Karpas-422 (cell line): ENCODE data around the gene RGS10. TPM values are rescaled to one million over a fixed set of nuclear protein-coding genes. Genes with fewer than 3 reads are reported as not detected.
"Not testable (repeated sequence)": the region's sequence is repeated elsewhere in the genome, so short reads cannot be mapped to it uniquely, and the experiment has no call there.

Source experiments
- DNase-seq: peaks from one replicate; pipeline ENCODE4 v3.0.0-alpha.2; 2015
- H2AFZ ChIP-seq: fragments of 200-600 bp; sonication (generic); 2 replicates; pipeline ENCODE4 v1.6.1; 2014; ENCODE audit warnings: antibody characterized with exemption, low read length, mixed read lengths
- H3K27ac ChIP-seq: fragments of 200-600 bp; sonication (generic); 2 replicates; pipeline ENCODE4 v1.5.1; 2014; ENCODE audit warnings: mild to moderate bottlenecking, low read length, moderate library complexity
- H3K27me3 ChIP-seq: fragments of 200-600 bp; sonication (generic); 2 replicates; pipeline ENCODE4 v1.6.1; 2014; ENCODE audit warnings: low read length, mixed read lengths
- H3K36me3 ChIP-seq: fragments of 200-600 bp; sonication (generic); 2 replicates; pipeline ENCODE4 v1.6.1; 2014; ENCODE audit warnings: low read length, mixed read lengths; ENCODE audit not compliant: insufficient read depth
- H3K4me1 ChIP-seq: fragments of 200-600 bp; sonication (generic); 2 replicates; pipeline ENCODE4 v1.6.1; 2014; ENCODE audit warnings: mild to moderate bottlenecking, low read length, mixed read lengths
- H3K4me2 ChIP-seq: fragments of 200-600 bp; sonication (generic); 2 replicates; pipeline ENCODE4 v1.6.1; 2014; ENCODE audit warnings: low read length, low read depth, mild to moderate bottlenecking; ENCODE audit not compliant: poor library complexity, severe bottlenecking
- H3K4me3 ChIP-seq: fragments of 200-600 bp; sonication (generic); 2 replicates; pipeline ENCODE4 v1.5.1; 2014; ENCODE audit warnings: mild to moderate bottlenecking, antibody characterized with exemption, low read length, mixed read lengths
- H3K79me2 ChIP-seq: fragments of 200-600 bp; sonication (generic); 2 replicates; pipeline ENCODE4 v1.6.1; 2014; ENCODE audit warnings: mild to moderate bottlenecking, low read length, mixed read lengths
- H3K9ac ChIP-seq: fragments of 200-600 bp; sonication (generic); 2 replicates; pipeline ENCODE4 v1.6.0; 2014; ENCODE audit warnings: low read length
- H3K9me2 ChIP-seq: fragments of 200-600 bp; sonication (generic), shearing (Covaris generic); replicated peaks from 2 replicates; pipeline ENCODE4 v1.6.0; 2014; ENCODE audit warnings: mild to moderate bottlenecking, low read length, moderate library complexity; ENCODE audit not compliant: insufficient read depth
- H3K9me3 ChIP-seq: fragments of 300-700, 200-600 bp; sonication (generic); 2 replicates; pipeline ENCODE4 v1.6.1; 2014; ENCODE audit warnings: low read length, mixed read lengths
- H4K20me1 ChIP-seq: fragments of 200-600 bp; sonication (generic); 2 replicates; pipeline ENCODE4 v1.6.1; 2014; ENCODE audit warnings: mild to moderate bottlenecking, antibody characterized with exemption, low read length, low read depth; ENCODE audit not compliant: insufficient read depth
- total RNA-seq: library from RNA; depleted of rRNA; stranded (reverse); fragments of >200 nt; shearing (Covaris generic); gene quantifications from 2 replicates; pipeline ENCODE4 v1.2.3, GENCODE V29; 2014; ENCODE audit warnings: low replicate concordance

The RGS10 gene
- total RNA-seq, 1 experiment from 2014 or later: 78.0 TPM

DNA sequence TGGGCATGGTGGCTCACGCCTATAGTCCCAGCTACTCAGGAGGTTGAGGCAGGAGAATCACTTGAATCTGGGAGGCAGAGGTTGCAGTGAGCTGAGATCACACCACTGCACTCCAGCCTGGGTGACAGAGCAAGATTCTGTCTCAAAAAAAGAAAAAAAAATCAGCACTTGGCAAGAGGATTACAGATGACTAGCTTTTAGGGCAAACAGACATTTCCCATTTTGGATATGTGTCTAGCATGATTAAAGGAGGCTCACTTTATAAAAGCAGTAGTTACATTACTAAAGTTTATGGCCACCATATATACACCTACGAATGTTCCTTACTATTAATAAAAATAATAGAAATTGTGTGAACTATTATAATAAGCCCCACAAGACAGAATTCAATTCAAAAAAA is 13.6 kb upstream of the RGS10 start:
- H3K4me3 ChIP-seq, H3K9me3 ChIP-seq, H3K9ac ChIP-seq, H4K20me1 ChIP-seq, H3K79me2 ChIP-seq, H3K36me3 ChIP-seq, H2AFZ ChIP-seq, H3K4me1 ChIP-seq, H3K27me3 ChIP-seq, H3K9me2 ChIP-seq, DNase-seq, H3K27ac ChIP-seq, H3K4me2 ChIP-seq: not testable (repeated sequence)

DNA sequence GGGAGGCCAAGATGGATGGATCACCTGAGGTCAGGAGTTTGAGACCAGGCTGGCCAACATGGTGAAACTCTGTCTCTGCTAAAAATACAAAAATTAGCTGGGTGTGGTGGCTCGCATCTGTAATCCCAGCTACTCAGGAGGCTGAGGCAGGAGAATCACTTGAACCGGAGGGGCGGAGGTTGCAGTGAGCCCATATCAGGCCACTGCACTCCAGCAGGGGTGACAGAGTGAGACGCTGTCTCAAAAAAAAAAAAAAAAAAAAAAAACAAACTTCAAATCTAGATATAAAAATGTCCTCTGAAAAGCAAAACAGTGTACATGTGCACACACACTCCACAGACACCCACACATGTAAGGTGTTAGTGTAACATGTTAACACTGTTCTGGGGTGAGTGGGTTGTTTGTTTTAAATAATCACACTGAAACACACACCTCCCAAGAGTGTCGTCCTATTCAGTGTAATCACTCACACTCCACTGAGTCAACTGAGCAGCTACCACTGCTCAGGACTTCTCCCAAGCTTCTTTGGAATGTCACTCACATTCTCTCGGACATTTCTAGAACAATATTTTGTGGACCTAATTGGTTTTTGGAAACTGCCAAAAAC is 12.8 kb upstream of the RGS10 start:
- Histone ChIP-seq H3K4me1 (no peaks in the 10 kb centered on the region), H4K20me1 (no peaks in the 10 kb centered on the region), H3K9ac (no peak overlapping the region), H3K9me3 (no peaks in the 10 kb centered on the region), H3K79me2 (no peaks in the 10 kb centered on the region), H3K4me3 (no peak overlapping the region), H3K27ac (no peak overlapping the region), H3K9me2 (no peaks in the 10 kb centered on the region), H3K27me3 (no peaks in the 10 kb centered on the region), H3K36me3 (no peaks in the 10 kb centered on the region), H3K4me2 (no peak overlapping the region), H2AFZ (no peak overlapping the region)
- DNase-seq: no peak

DNA sequence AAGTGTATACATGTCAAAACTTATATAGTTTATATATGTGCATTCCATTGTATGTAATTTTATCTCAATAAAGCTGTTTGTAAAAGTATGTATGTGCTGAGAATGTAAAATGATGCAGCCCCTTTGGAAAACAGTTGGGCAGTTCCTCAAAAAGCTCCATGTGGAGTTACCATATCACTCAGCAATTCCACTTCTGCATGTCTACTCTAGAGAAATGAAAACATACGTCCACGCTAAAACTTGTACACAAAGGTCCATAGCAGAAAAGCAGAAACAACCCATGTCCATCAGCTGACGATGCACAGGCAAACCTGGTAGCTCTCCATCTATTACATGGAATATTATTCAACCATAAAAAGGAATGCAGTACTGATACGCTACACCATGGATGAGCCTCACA is 8.3 kb upstream of the RGS10 start:
- H4K20me1 ChIP-seq: no peaks in the 10 kb centered on the region
- H3K4me1 ChIP-seq: peaks cover 14% of the 10 kb centered on the region
- no peaks in the 10 kb centered on the region for H3K36me3 ChIP-seq
- no peak overlapping the region for H2AFZ ChIP-seq
- no peak overlapping the region for H3K4me2 ChIP-seq
- H3K9me3 ChIP-seq: no peaks in the 10 kb centered on the region
- no peaks in the 10 kb centered on the region for H3K9me2 ChIP-seq
- H3K79me2 ChIP-seq: no peaks in the 10 kb centered on the region
- H3K4me3 ChIP-seq: no peak overlapping the region
- H3K9ac ChIP-seq: no peak overlapping the region
- no peak for DNase-seq
- H3K27me3 ChIP-seq: no peaks in the 10 kb centered on the region
- no peak overlapping the region for H3K27ac ChIP-seq

DNA sequence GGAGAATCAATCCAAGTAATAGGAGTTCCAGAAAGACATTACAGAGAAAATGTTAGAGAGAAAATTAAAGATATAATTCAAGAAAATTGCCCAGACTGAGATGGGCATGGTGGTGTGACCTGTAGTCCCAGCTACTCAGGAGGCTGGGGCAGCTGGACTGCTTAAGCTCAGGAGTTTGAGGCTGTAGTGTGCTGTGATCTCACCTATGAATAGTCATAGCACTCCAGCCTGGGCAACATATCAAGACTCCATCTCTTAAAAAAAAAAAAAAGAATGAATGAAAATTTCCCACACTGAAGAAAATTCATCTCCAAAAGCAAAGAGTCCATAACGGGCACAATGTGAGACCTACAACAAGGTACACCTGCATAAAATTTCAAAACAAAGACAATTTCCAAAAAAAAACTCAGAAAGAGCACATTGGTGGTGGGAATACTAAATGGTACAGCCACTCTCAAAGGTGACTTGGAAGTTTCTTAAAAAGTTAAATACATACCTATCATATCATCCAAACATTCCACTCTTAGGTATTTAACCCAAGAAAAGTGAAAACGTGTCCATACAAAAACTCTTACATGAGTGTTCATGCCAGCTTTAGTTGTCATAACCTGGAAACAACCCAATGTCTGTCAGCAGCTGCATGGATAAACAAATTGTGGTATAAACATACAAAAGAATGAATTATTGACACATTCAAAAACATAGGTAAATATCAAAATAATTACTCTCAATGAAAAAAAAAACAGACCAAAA is 6.9 kb upstream of the RGS10 start:
- Histone ChIP-seq H3K27ac (no peak overlapping the region), H3K4me3 (no peak overlapping the region), H3K36me3 (no peaks in the 10 kb centered on the region), H2AFZ (no peak overlapping the region), H3K4me1 (peaks cover 14% of the 10 kb centered on the region), H3K79me2 (no peaks in the 10 kb centered on the region), H4K20me1 (no peaks in the 10 kb centered on the region), H3K9ac (no peak overlapping the region), H3K9me2 (no peaks in the 10 kb centered on the region), H3K9me3 (no peaks in the 10 kb centered on the region), H3K4me2 (no peak overlapping the region), H3K27me3 (no peaks in the 10 kb centered on the region)
- DNase-seq: no peak

DNA sequence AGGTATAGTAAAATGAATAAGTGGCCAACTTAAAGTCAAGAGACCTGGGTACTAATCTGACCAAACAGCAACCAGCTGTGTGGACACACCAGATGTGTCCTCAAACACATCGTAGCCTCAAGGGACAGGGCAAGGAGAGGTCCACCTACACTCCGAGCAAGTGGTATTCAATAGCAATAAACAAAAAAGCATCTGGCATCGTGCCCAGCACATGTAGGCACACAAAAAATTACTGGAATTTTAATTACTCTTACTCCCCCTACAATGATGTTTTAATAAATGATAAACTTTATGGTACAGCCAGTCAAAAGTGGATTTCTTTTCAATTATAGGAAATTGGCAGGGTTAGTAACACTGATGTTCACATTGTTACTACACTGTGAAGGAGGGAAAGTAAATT is 3.5 kb upstream of the RGS10 start:
- Histone ChIP-seq H3K4me2 (no peak overlapping the region), H3K27me3 (no peaks in the 10 kb centered on the region), H3K9ac (no peak overlapping the region), H4K20me1 (no peaks in the 10 kb centered on the region), H3K27ac (no peak overlapping the region), H3K4me1 (peaks cover 31% of the 10 kb centered on the region), H3K4me3 (no peak overlapping the region), H3K36me3 (no peaks in the 10 kb centered on the region), H3K79me2 (peaks cover 10% of the 10 kb centered on the region), H3K9me2 (no peaks in the 10 kb centered on the region), H2AFZ (no peak overlapping the region), H3K9me3 (no peaks in the 10 kb centered on the region)
- no peak for DNase-seq

DNA sequence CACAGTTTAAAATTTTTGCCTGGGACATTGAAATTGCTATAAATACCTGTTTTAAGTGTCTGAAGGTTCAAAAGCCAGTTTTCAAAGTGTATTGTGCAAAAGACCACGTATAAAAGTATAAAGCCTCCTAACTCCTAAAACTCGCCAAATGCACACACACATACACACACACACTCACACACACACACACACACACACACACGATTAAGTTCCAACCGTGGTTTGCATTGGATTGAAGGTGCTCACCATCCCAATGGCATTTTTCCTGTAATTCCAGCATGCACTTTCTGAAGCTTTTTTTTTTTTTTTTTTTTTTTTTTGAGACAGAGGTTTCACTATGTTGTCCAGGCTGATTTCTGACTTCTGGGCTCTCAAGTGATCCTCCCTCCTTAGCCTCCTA is 2.8 kb upstream of the RGS10 start:
- H3K4me1 ChIP-seq: peaks cover 38% of the 10 kb centered on the region
- H3K4me3 ChIP-seq: no peak overlapping the region
- no peaks in the 10 kb centered on the region for H3K9me3 ChIP-seq
- no peak overlapping the region for H3K9ac ChIP-seq
- H3K4me2 ChIP-seq: no peak overlapping the region
- no peaks in the 10 kb centered on the region for H3K9me2 ChIP-seq
- no peak overlapping the region for H3K27ac ChIP-seq
- H3K27me3 ChIP-seq: no peaks in the 10 kb centered on the region
- H3K79me2 ChIP-seq: peaks cover 17% of the 10 kb centered on the region
- no peak for DNase-seq
- no peaks in the 10 kb centered on the region for H3K36me3 ChIP-seq
- H4K20me1 ChIP-seq: no peaks in the 10 kb centered on the region
- no peak overlapping the region for H2AFZ ChIP-seq

DNA sequence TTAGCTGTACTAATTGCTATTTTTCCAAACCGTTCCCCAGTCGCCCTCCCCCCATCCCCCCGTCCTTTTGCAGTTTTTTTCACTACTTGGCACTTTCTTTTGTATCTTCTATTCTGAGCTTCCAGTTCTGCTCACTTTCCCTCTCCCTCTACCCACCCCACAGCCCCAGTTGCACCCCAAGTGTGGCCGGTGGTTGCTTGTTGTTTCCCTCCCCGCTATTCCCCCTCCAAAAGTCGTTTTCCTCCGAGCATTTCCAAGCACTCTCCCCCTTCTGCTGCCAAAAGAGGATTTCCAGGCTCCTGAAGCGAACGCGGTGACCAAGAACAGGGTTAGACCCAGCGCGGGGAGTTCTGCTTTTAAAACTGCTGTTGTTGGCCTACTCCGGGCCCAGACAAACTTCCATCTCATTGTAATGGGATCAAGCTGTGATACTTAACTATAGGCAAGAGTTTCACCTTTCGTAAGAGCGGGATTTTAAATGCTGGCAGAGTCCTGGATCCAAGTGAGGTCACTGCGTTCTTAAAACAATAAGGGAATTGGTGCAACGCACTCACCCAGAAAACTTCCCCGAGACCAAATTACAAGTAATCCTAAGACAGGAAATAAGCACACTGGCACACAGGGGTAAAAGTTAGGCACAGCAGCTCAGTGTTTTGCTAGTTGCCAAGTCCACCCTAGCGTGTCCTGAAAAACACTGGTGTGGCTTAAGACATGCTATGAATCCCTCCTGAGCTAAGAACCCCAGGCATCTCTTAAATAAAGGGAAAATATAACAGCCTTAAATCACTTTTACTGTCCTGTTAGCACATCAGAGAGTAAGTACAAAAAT is 1.5 kb upstream of the RGS10 start:
- Histone ChIP-seq H3K36me3 (no peaks in the 10 kb centered on the region), H3K4me2 (peak overlapping the region; percentile 78), H4K20me1 (0 out of 2 replicates have a peak, but pooled peaks cover 6% of the 10 kb centered on the region), H3K27ac (no peak overlapping the region), H2AFZ (0 out of 2 replicates have a peak overlapping the region, but pooled peaks have one; percentile 86), H3K79me2 (peaks cover 29% of the 10 kb centered on the region), H3K9me2 (no peaks in the 10 kb centered on the region), H3K4me3 (no peak overlapping the region), H3K9ac (peak overlapping the region; percentile 78), H3K27me3 (no peaks in the 10 kb centered on the region), H3K9me3 (no peaks in the 10 kb centered on the region), H3K4me1 (peaks cover 51% of the 10 kb centered on the region)
- no peak for DNase-seq
